Stomach smooth muscle (tissue), 2 donors: ENCODE measurements around the gene CPNE1.

Experiments
- H3K27ac ChIP-seq: one replicate; pipeline ENCODE4 v1.7.0; 2013; ENCODE audit warnings: mild to moderate bottlenecking, low read length, inconsistent platforms
- H3K27me3 ChIP-seq, 2 donors: one replicate each; pipeline ENCODE4 v1.7.0; 2013; ENCODE audit warnings: low read length in 2 of 2; ENCODE audit not compliant: insufficient read depth in 2 of 2, control insufficient read depth in 1 of 2
- H3K36me3 ChIP-seq, 2 donors: one replicate each; pipeline ENCODE4 v1.7.0; 2013; ENCODE audit warnings: low read length in 2 of 2; ENCODE audit not compliant: control insufficient read depth in 2 of 2, insufficient read depth in 2 of 2
- H3K4me1 ChIP-seq: one replicate; pipeline ENCODE4 v1.7.0; 2013; ENCODE audit warnings: low read length; ENCODE audit not compliant: control insufficient read depth, insufficient read depth
- H3K4me3 ChIP-seq, 2 donors: one replicate each; pipeline ENCODE4 v1.7.0; 2013; ENCODE audit warnings: low read length in 2 of 2
- H3K9ac ChIP-seq, 2 donors: one replicate each; pipeline ENCODE4 v1.7.0; 2013; ENCODE audit warnings: low read length in 2 of 2, mild to moderate bottlenecking in 1 of 2
- H3K9me3 ChIP-seq, 2 donors: one replicate each; pipeline ENCODE4 v1.7.0; 2013; ENCODE audit warnings: low read length in 2 of 2; ENCODE audit not compliant: control insufficient read depth in 2 of 2
- donor health status: healthy.
- donor health status: Pancreatic carcinoma.

Gene CPNE1

DNA sequence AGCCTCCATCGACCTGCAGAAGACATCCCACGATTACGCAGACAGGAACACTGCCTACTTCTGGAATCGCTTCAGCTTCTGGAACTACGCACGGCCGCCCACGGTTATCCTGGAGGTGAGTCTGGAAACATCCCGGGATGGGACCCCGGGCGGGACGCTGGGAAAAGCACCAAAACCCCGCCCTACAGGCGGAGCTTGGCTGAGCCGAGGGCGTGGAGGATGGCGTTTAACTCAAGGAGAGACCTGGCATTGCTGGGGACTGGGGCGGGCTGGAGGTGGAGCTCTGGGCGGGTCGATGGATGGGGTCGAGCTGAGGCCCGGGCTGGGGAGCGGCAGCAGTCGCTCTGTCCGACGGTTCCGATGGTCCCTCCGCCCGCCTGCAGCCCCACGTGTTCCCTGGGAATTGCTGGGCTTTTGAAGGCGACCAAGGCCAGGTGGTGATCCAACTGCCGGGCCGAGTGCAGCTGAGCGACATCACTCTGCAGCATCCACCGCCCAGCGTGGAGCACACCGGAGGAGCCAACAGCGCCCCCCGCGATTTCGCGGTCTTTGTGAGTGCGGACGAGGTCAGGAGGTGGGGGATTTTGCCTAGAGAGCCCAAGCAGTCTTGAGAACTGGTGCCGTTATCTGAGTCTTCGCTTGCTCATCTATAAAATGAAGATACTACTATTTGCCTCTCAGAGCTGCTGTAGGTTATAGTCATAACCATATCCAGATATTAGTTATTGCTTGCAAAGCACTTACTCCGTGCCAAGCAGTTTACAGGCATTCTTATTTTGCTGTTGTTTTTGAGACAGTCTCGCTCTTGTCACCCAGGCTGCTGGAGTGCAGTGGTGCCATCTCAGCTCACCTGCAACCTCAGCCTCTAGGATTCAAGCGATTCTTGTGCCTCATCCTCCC, 45.3 kb downstream of the CPNE1 start:
- no peak overlapping the region for H3K27ac ChIP-seq
- H3K9ac ChIP-seq, result no peak overlapping the region
- H3K9me3 ChIP-seq, result no peaks in the 10 kb centered on the region
- peak overlapping the region; percentile 66 to 76 for H3K4me3 ChIP-seq
- H3K36me3 ChIP-seq, result peaks cover 4 to 7% of the 10 kb centered on the region in 2 donors
- H3K27me3 ChIP-seq, result no peaks in the 10 kb centered on the region
- peaks cover 34% of the 10 kb centered on the region for H3K4me1 ChIP-seq

DNA sequence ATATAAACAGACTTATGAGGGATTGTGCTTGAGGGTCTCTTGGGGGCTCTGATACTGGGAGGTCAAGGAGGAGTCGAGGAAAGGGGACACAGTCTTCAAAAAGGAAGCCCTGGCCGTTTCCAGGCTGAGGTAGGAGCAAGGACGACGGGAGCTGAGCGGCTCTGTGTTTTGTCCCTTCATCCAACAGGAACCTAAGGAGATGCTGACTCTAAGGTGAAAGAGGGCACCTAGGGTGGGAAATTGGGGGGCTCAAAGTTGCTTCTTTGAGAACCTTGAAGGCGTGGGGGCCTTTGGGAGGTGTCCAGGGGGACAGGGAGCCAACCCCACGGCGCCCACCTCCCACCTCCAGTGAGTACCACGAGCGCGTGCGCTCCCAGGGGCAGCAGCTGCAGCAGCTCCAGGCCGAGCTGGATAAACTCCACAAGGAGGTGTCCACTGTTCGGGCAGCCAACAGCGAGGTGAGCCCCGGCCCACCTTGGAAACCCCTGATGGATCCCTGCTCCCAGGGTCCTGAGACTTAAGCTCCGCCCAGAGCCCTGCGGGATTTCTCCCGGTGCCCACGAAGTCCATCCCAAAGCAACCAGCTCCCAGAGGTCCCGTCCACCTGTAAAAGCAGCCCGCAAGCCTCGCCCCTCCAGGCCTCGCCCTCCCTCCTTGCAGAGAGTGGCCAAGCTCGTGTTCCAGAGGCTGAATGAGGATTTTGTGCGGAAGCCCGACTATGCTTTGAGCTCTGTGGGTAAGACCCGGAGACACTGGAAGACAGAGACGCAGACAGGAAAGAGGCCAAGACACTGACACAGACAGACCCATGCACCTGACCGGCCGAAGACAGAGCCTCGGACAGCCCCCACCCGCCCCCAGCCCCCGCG, 46.2 kb downstream of the CPNE1 start:
- Histone ChIP-seq H3K4me3 (peak overlapping the region; percentile 31 to 76), H3K27ac (no peak overlapping the region), H3K9me3 (no peaks in the 10 kb centered on the region), H3K9ac (peak overlapping the region in 1 of 2 donors; percentile 55), H3K36me3 (peaks cover 4 to 7% of the 10 kb centered on the region in 2 donors), H3K4me1 (peaks cover 34% of the 10 kb centered on the region), H3K27me3 (no peaks in the 10 kb centered on the region)

GRCh38 chr20:35617397-35618262, 47.1 kb downstream of the CPNE1 start:
- no peaks in the 10 kb centered on the region for H3K9me3 ChIP-seq
- H3K9ac ChIP-seq, result peak overlapping the region in 1 of 2 donors; percentile 45
- H3K4me1 ChIP-seq, result peaks cover 34% of the 10 kb centered on the region
- no peak overlapping the region for H3K27ac ChIP-seq
- peak overlapping the region; percentile 57 to 76 for H3K4me3 ChIP-seq
- no peaks in the 10 kb centered on the region for H3K27me3 ChIP-seq
- H3K36me3 ChIP-seq, result peaks cover 4 to 7% of the 10 kb centered on the region in 2 donors

DNA sequence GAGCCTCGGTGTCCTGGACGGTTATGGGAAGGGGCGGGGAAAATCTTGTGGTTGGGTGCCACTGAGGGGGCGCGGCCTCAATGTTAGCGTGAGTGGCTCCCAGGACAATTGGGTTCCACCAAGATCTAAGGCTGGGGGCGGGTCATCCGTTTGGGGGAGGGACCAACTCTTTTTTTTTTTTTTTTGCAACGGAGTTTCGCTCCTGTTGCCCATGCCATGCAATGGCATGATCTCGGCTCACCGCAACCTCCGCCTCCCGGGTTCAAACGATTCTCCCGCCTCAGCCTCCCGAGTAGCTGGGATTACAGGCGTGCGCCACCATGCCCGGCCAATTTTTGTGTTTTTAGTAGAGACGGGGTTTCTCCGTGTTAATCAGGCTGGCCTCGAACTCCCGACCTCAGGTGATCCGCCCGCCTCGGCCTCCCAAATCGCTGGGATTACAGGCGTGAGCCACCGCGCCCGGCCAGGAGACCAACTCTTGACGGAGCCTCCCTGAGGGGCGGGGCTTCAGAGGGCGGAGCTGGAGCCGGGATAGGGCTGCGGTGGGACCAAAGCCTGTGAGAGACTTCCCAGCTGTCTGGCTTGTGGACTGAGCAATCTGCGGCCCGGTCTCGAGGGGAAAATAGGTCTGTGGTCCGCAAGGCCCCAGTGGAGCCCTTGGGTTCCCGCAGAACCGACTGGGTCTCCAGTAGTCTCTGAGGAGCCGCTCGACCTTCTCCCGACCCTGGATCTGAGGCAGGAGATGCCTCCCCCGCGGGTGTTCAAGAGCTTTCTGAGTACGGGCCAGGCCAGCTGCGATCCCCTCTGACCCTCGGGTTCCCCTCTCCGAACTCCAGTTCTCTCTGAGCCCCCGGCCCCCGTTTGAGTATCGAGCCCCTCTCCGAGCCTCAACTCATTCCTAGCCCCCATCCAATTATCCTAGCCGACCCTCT, 48.0 kb downstream of the CPNE1 start:
- Histone ChIP-seq H3K27me3 (no peaks in the 10 kb centered on the region), H3K4me1 (peaks cover 34% of the 10 kb centered on the region), H3K9ac (peak overlapping the region in 1 of 2 donors; percentile 45), H3K27ac (no peak overlapping the region), H3K36me3 (peaks cover 4 to 5% of the 10 kb centered on the region in 2 donors), H3K9me3 (no peaks in the 10 kb centered on the region), H3K4me3 (peak overlapping the region; percentile 57 to 76)

- H3K36me3 ChIP-seq, result no peaks in the 10 kb centered on the region
- no peaks in the 10 kb centered on the region for H3K27me3 ChIP-seq
- peak within 1 kb of the TSS; percentile 65 to 78 for H3K4me3 ChIP-seq
- no peaks in the 10 kb centered on the region for H3K9me3 ChIP-seq
- peak within 1 kb of the TSS; percentile 90 for H3K27ac ChIP-seq
- H3K9ac ChIP-seq, result peak within 1 kb of the TSS; percentile 78 to 87
- peaks cover 34% of the 10 kb centered on the region for H3K4me1 ChIP-seq
Measured at GRCh38 chr20:35615667-35616464, 48.8 kb downstream of the CPNE1 start, which contains the start of gene SPAG4. SPAG4 (plus strand) TSS chr20:35615829; CDS start chr20:35616004, 175 bp downstream.

DNA sequence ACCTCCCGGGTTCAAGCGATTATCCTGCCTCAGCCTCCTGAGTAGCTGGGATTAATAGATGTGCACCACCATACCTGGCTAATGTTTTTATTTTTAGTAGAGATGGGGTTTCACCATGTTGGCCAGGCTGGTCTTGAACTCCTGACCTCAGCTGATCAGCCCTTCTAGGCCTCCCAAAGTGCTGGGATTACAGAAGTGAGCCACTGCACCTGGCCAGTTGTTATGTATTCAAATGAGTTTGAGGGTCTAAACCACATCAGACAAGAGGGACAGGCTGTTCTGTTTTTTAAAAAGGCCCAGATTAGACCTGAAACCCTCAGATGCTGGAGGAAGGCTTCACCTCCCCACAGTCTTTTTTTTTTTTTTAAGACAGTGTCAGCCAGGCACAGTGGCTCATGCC, 53.2 kb downstream of the CPNE1 start:
- no peaks in the 10 kb centered on the region for H3K27me3 ChIP-seq
- H3K4me1 ChIP-seq, result peaks cover 8% of the 10 kb centered on the region
- no peak overlapping the region for H3K27ac ChIP-seq

GRCh38 chr20:35610833-35611427, 53.8 kb downstream of the CPNE1 start:
- peaks cover 6% of the 10 kb centered on the region for H3K4me1 ChIP-seq
- no peak overlapping the region for H3K4me3 ChIP-seq
- H3K27ac ChIP-seq, result no peak overlapping the region
- H3K27me3 ChIP-seq, result no peaks in the 10 kb centered on the region
- no peaks in the 10 kb centered on the region for H3K36me3 ChIP-seq
- H3K9ac ChIP-seq, result no peak overlapping the region
- no peaks in the 10 kb centered on the region for H3K9me3 ChIP-seq

More for the DNA sequence above, 53.2 kb downstream of the CPNE1 start:
- Histone ChIP-seq H3K9me3 (no peaks in the 10 kb centered on the region), H3K9ac (no peak overlapping the region), H3K4me3 (no peak overlapping the region), H3K36me3 (no peaks in the 10 kb centered on the region)

- no peak overlapping the region for H3K4me3 ChIP-seq
- peaks cover under 1% of the 10 kb centered on the region for H3K4me1 ChIP-seq
- no peaks in the 10 kb centered on the region for H3K27me3 ChIP-seq
- no peaks in the 10 kb centered on the region for H3K36me3 ChIP-seq
- no peak overlapping the region for H3K9ac ChIP-seq
- H3K27ac ChIP-seq, result no peak overlapping the region
- H3K9me3 ChIP-seq, result no peaks in the 10 kb centered on the region
Measured at GRCh38 chr20:35607003-35607735, 57.5 kb downstream of the CPNE1 start.
